ENCODE results near the gene CD79A.

The CD79A gene

GRCh38 chr19:41917676-41918075 lies 40.6 kb downstream of the CD79A start:
- in situ Hi-C loops (cut with MboI; ENCODE audit: low sequenced_read_pairs) = no loop called here

GRCh38 chr19:41918095-41918494 lies 41.0 kb downstream of the CD79A start:
- in situ Hi-C loops (cut with MboI; ENCODE audit: low sequenced_read_pairs) = no loop called here

- in situ Hi-C loops (cut with MboI; ENCODE audit: low sequenced_read_pairs) = no loop called here
Measured at GRCh38 chr19:41918653-41919244, 41.7 kb downstream of the CD79A start.

GRCh38 chr19:41919948-41920712 lies 43.1 kb downstream of the CD79A start:
- in situ Hi-C loops (cut with MboI; ENCODE audit: low sequenced_read_pairs) = no loop called here

- in situ Hi-C loops (cut with MboI; ENCODE audit: low sequenced_read_pairs) = no loop called here
Measured at GRCh38 chr19:41920882-41921576, 44.0 kb downstream of the CD79A start.

GRCh38 chr19:41921577-41922576 lies 44.8 kb downstream of the CD79A start:
- in situ Hi-C loops (cut with MboI; ENCODE audit: low sequenced_read_pairs) = no loop called here

GRCh38 chr19:41922585-41922984 lies 45.5 kb downstream of the CD79A start:
- in situ Hi-C loops (cut with MboI; ENCODE audit: low sequenced_read_pairs) = no loop called here

- in situ Hi-C loops (cut with MboI; ENCODE audit: low sequenced_read_pairs) = no loop called here
Measured at GRCh38 chr19:41923045-41923788, 46.1 kb downstream of the CD79A start.

- in situ Hi-C loops (cut with MboI; ENCODE audit: low sequenced_read_pairs) = no loop called here
Measured at GRCh38 chr19:41924151-41925145, 47.4 kb downstream of the CD79A start.

- in situ Hi-C loops (cut with MboI; ENCODE audit: low sequenced_read_pairs) = no loop called here
Measured at GRCh38 chr19:41925208-41926003, 48.3 kb downstream of the CD79A start.

DNA sequence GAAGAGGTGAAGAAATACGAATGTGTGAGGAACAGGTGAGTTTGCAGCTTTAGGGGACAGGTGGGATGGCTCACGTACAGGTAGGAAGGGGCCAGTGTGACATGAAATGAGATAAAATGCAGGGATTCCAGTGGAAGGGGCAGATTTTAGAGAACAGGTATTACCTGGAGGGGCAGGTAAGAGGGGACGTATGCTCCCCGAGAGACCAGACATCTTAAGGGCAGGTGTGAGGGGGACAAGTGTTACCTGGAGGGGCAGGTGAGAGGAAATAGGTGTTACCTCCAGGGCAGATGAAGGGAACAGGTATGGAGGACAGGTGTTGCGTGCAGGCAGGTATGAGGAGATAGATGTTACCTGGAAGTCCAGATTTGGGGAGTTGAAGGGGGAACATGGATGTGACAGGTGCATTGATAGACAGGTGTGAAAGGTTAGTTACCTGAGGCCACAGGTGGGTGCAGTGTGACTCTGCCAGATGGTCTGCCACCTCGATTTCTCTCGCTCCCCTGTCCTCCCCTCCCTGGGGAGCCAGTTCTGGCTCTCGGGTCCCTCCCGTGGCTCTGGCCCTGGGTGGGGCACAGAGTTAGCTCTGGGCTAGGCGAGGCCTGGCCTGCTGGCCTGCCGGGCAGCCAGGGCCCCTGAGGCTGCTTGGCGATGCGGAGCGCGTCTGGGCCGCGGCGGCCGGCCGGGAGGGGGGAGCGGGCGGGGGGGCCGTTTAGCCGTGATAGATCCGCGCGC lies 49.1 kb downstream of the CD79A start:
- in situ Hi-C loops (cut with MboI; ENCODE audit: low sequenced_read_pairs) = no loop called here

DNA sequence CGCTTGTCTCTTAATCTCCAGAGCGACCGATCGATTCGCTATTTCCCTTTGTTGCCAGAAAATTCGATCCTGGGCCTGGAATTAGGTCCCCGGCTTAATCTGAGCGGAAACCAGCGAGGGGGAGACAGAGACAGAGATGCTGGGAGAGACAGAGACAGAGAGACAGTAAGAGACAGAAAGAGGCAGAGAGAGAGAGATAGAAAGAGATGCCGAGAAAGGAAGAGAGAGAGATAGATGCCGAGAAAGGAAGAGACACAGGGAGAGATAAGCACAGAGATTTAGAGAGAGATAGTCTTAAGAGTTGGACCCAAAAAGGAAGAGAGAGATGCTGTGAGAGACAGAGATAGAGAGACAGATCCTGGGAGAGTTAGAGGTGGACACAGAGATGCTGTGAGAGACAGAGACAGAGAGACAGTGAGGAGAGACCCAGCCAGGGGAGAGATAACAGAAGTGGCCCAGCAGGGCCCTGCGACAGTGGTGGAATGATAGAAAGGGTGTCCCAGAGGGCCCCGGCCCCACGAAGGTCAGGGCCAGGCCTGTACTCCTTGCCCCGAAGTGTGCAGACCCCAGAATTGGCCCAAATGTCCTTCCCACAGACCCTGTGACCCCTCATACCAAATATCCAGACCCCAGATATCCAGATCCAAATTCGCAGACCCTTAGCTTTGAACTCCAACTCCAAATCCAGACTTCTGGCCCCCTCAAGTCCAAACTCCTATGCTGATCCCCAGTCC lies 49.9 kb downstream of the CD79A start:
- in situ Hi-C loops (cut with MboI; ENCODE audit: low sequenced_read_pairs) = no loop called here

DNA sequence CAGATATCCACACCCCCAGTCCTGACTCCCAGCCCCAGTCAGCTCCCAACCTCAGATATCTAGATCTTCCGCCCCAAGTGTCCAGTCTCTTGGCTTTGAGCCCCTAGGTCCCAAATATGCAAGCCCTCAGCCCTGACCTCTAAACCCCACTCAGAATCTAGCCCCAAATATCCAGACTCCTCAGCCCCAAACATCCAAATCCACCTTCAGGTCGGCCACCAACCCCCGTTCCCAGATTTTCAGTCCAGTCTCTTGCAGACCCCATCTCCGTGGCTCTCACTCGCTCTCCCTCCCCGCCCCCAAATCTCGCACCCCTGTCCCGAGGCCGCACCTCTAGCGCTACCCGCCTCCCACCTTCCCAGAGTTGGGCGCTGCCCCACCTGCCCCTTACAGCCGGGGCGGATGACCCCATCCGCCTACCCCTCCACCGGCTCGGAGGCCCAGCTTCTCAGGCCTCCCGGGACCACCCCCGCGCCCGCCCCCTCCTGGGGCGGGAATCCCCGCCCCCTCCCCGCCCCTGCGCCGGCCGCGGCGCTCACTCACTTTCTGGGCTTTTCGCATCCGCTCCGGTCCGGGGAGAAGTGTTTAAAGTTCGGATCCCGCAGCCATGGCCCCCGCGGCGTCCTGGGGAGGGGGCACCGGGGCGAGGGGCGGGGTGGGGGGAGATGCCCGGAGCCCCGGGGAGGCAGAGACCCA lies 50.6 kb downstream of the CD79A start:
- in situ Hi-C loops (cut with MboI; ENCODE audit: low sequenced_read_pairs) = no loop called here

DNA sequence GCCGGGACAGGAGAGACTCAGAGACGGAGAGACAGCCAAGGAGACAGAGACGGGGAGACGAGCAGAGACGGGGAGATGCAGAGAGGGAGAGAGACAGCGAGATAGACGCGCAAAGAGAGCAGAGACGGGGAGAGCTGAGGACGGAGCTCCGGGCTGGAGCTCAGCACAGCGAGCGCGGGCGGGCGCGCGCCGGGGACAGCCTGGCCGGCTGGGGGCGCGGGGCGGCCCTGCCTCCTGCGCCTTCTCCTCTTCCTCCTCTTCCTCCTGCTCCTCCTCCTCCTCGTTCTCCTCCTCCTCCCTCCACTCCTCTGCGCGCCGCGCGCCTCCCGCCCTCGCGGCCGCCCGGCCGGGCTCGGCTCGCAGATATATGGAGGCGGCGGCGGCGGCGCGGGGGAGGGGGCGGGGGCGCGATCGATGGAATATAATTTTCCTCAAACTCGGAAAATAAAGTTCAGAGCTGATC lies 51.2 kb downstream of the CD79A start, which contains the start of gene ERFL:
Gene ERFL (minus strand): TSS at position 229 of the 463 bp plus-strand sequence. CDS start 15,530 bp downstream, outside the sequence.
- in situ Hi-C loops (cut with MboI; ENCODE audit: low sequenced_read_pairs) = no loop called here

DNA sequence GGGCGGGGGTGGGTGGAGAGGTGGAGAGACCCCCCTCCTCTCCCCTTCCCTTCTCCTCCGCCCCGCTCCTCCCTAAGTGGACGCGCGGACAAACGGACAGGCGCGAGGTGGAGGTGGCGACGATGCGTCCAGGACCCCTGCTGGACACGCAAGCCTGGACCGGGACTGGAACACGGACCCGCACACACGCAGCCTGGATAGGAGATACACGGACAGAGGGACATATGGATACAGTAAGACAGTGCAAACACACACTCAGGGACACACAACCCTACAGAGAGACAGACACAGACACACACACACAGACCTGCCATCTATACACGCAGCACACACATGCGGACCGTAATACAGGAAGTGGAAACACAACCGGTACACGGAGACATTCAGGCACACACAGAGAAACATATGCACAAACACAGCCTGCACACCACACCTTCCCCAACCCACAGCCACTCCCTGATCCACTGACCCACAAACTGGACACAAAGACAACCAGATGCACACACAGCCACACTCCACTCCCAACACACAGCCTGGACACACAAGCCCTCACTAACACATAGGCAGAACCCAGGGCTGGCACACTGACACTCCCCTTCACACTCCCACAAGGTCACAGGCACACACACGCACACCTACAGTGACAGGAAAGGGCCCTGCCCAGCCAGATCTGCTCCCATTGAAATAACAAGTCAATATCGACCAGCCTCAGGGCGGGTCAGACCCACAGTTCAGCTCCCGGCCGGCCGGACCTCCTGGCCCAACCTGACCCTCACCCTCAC lies 51.9 kb downstream of the CD79A start:
- in situ Hi-C loops (cut with MboI; ENCODE audit: low sequenced_read_pairs) = no loop called here
